Sigmoid colon (tissue), 4 donors: ENCODE measurements around the gene HEPN1.

Experiments
- CTCF ChIP-seq, 4 experiments: fragments of 450-650 bp in 3 of 4; fragments of 200-600 bp in 1 of 4; IDR thresholded peaks; one replicate each; pipeline ENCODE4 v1.5.1; 2016 to 2019; ENCODE audit warnings: antibody characterized with exemption in 4 of 4, mild to moderate bottlenecking in 3 of 4, moderate library complexity in 2 of 4
- POLR2A ChIP-seq, 2 donors: fragments of 450-650 bp; IDR thresholded peaks; one replicate each; pipeline ENCODE4 v1.6.1; 2016; ENCODE audit warnings: antibody characterized with exemption in 2 of 2, mild to moderate bottlenecking in 2 of 2, moderate library complexity in 2 of 2
- POLR2AphosphoS5 ChIP-seq, 4 donors: sonication (generic); formaldehyde crosslinking; IDR thresholded peaks; one replicate each; pipeline ENCODE4 v1.6.1; 2017; ENCODE audit warnings: antibody characterized with exemption in 4 of 4

- TF ChIP-seq CTCF (IDR thresholded peaks at IDR 0.05) (no peak), POLR2AphosphoS5 (IDR thresholded peaks at IDR 0.05) (no peak), POLR2A (IDR thresholded peaks at IDR 0.05) (no peak)
Measured at GRCh38 chr11:124934862-124935547, 16.0 kb downstream of the HEPN1 start.
